ENCODE results near the gene CPSF4L. TPM values are rescaled to one million over a fixed set of nuclear protein-coding genes. Genes with fewer than 3 reads are reported as not detected.
"Not testable (repeated sequence)": the region's sequence is repeated elsewhere in the genome, so short reads cannot be mapped to it uniquely, and the experiment has no call there.

Gene CPSF4L
- total RNA-seq, 1 donor from 2014 or later = not detected

GRCh38 chr17:73268582-73269328 lies 7.1 kb upstream of the CPSF4L start:
- DNase-seq (ENCODE audit: low read depth, low spot score) = no peak

- no peak for DNase-seq (ENCODE audit: low read depth, low spot score)
Measured at GRCh38 chr17:73267648-73268537, 6.2 kb upstream of the CPSF4L start.

DNA sequence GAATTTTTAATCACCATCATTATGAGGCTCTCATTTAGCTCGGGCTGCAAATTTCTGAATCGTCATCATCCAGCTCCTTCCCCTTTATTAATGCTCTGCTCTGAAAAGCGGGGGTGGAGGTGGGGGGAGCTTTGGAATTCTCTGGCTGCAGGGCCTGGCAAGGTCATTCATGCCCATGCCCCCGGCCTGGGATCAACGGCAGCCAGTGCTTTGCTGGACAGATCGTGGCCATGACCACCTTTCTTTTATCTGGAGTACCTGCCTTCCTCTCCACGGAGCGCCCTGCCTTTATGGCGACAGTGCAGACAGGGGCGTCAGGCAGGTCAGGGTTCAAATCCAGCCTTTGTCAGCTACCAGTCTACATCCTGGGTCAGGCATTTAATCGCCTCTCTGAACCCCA lies 5.1 kb upstream of the CPSF4L start:
- DNase-seq (ENCODE audit: low read depth, low spot score) = no peak

- DNase-seq (ENCODE audit: low read depth, low spot score) = no peak
Measured at GRCh38 chr17:73265646-73266640, 4.3 kb upstream of the CPSF4L start.

DNA sequence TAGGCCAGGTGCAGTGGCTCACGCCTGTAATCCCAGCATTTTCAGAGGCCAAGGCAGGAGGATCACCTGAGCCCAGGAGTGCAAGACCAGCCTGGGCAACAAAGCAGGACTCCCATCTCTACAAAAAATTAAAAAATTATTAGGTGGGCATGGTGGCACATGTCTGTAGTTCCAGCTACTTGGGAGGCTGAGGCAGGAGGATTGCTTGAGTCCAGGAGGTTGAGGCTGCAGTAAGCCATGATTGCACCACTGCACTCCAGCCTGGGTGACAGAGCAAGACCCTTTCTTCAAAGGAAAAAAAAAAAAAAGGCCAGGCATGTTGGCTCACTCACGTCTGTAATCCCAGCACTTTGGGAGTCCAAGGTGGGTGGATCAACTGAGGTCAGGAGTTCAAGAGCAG lies 2.8 kb upstream of the CPSF4L start:
- not testable (repeated sequence) for DNase-seq (ENCODE audit: low read depth, low spot score)

GRCh38 chr17:73262676-73263642 lies 1.3 kb upstream of the CPSF4L start:
- DNase-seq (ENCODE audit: low read depth, low spot score) = no peak

GRCh38 chr17:73261952-73262675 lies 434 bp upstream of the CPSF4L start:
- DNase-seq (ENCODE audit: low read depth, low spot score) = no peak

- DNase-seq (ENCODE audit: low read depth, low spot score) = no peak
Measured at GRCh38 chr17:73257516-73257915, 4.2 kb downstream of the CPSF4L start.

- no peak for DNase-seq (ENCODE audit: low read depth, low spot score)
Measured at GRCh38 chr17:73256220-73256619, 5.5 kb downstream of the CPSF4L start.

- DNase-seq (ENCODE audit: low read depth, low spot score) = no peak
Measured at GRCh38 chr17:73255671-73256181, 6.0 kb downstream of the CPSF4L start.

DNA sequence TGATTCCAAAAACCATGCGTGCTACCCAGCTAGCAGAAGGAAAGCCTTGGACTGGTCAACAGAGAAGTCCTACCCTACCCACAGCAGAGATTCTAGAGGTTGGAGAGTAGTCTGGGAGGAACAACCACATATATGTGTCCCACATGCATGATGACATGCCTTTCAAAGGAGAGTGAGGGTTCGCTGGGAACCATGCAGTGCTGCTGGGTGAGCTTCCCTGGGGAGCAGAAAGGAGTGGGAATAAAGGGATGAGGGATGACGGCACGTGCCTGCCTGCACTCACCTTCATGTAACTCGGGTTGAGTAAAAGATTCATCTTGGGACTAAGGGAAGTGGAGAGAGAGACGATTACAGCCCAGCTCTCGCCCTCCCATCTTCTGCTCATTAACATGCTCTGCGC lies 9.8 kb downstream of the CPSF4L start:
- DNase-seq (ENCODE audit: low read depth, low spot score) = no peak

GRCh38 chr17:73250851-73251640 lies 10.6 kb downstream of the CPSF4L start:
- no peak for DNase-seq (ENCODE audit: low read depth, low spot score)

DNA sequence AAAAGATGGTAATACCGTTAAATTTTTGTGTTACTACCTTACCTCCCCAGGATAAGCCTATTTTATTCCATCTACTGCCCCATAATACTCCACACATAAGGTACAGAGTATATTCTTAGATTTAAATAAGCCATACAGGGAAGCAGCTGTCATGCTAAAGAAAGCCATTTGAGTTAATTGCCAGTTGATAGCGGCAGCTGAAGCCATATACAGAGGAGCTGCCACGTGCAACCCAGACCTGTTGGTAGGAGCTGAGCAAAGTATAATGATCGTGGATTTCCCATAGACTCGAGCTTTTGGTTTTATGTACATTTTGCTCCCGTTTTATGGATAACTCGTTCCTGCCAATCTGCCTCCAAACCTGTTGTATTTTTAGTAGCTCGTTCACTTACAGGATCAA lies 12.0 kb downstream of the CPSF4L start:
- DNase-seq (ENCODE audit: low read depth, low spot score) = no peak

GRCh38 chr17:73248532-73248931 lies 13.1 kb downstream of the CPSF4L start:
- no peak for DNase-seq (ENCODE audit: low read depth, low spot score)

- DNase-seq (ENCODE audit: low read depth, low spot score) = no peak
Measured at GRCh38 chr17:73247726-73248125, 14.0 kb downstream of the CPSF4L start.

- no peak for DNase-seq (ENCODE audit: low read depth, low spot score)
Measured at GRCh38 chr17:73240561-73240960, 21.1 kb downstream of the CPSF4L start.

DNA sequence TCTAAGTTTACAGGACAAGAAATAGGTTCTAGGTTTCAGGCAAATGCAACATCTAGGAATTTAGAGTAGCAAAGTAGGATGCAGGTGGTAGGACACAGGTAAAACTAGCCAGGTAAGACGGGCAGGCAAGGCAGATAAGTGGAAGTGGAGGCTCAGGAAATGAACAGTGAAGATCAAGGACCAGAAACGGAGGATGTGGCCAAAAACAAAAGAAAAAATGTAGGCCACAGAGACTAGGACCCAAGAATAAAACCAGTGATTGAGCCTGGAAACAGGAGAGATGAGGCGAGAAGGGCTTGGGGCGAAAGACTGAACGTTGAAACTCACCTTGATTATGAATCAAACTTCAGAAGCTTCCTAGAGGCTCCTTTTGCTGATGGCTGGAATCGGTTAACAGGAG lies 24.0 kb downstream of the CPSF4L start:
- DNase-seq (ENCODE audit: low read depth, low spot score) = no peak

- DNase-seq (ENCODE audit: low read depth, low spot score) = no peak
Measured at GRCh38 chr17:73234736-73235135, 26.9 kb downstream of the CPSF4L start.
